ENCODE measurements around the gene SYNDIG1.

SYNDIG1 gene

DNA sequence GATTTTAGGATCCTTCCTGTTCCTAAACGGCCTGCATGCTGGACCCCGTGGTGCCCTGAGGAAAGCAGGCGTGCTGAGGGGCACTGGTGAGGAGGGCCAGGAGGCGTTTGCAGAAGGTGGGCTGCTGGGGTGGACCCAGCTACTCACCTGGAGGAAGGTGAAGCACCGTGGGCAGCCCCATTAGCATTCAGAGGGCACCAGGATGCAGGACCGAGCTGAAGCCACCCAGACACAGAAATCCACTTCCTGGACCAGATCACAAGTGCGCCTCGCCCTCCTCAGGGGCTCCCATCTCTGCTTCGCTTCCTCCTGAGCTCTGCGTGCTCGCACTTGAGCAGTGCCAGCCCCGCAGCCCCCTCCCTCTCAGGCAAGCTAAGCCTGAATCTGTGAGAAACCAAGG is 187.0 kb downstream of the SYNDIG1 start:
- Histone ChIP-seq H3K4me1 (ENCODE audit: control insufficient read depth, insufficient read depth, low read length) (no peaks in the 10 kb centered on the region), H3K9me3 (ENCODE audit: control insufficient read depth, insufficient read depth, low read length) (no peaks in the 10 kb centered on the region), H3K27me3 (ENCODE audit: control insufficient read depth, insufficient read depth, low read length) (no peaks in the 10 kb centered on the region), H3K36me3 (ENCODE audit: control insufficient read depth, insufficient read depth, low read length) (no peaks in the 10 kb centered on the region), H3K27ac (ENCODE audit: low read depth, low read length) (no peak overlapping the region), H3K4me3 (ENCODE audit: low read depth, low read length) (no peak overlapping the region), H3K9ac (ENCODE audit: low read depth, low read length) (no peak overlapping the region)

DNA sequence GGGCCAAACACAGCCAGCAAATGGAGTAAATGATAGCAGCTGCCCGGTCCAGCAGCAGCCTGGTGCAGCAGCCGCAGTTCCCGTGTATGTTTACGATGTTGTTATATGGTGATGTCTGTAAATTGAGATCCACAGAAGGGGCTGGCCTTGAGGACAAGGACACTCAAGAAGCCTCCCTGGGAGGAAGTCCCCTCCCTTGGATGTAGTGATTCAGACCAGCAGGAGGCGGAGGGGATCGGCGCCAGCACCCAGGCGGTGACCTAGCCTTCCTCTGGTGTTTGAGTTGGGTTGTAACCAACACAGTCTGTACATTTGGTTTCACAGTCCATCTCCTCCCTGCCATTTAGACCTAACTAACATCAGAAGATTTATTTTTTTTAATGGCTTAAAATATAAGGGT is 187.8 kb downstream of the SYNDIG1 start:
- H3K27ac ChIP-seq (ENCODE audit: low read depth, low read length) = no peak overlapping the region
- no peak overlapping the region for H3K9ac ChIP-seq (ENCODE audit: low read depth, low read length)
- no peaks in the 10 kb centered on the region for H3K4me1 ChIP-seq (ENCODE audit: control insufficient read depth, insufficient read depth, low read length)
- no peaks in the 10 kb centered on the region for H3K36me3 ChIP-seq (ENCODE audit: control insufficient read depth, insufficient read depth, low read length)
- no peak overlapping the region for H3K4me3 ChIP-seq (ENCODE audit: low read depth, low read length)
- no peaks in the 10 kb centered on the region for H3K9me3 ChIP-seq (ENCODE audit: control insufficient read depth, insufficient read depth, low read length)
- no peaks in the 10 kb centered on the region for H3K27me3 ChIP-seq (ENCODE audit: control insufficient read depth, insufficient read depth, low read length)

DNA sequence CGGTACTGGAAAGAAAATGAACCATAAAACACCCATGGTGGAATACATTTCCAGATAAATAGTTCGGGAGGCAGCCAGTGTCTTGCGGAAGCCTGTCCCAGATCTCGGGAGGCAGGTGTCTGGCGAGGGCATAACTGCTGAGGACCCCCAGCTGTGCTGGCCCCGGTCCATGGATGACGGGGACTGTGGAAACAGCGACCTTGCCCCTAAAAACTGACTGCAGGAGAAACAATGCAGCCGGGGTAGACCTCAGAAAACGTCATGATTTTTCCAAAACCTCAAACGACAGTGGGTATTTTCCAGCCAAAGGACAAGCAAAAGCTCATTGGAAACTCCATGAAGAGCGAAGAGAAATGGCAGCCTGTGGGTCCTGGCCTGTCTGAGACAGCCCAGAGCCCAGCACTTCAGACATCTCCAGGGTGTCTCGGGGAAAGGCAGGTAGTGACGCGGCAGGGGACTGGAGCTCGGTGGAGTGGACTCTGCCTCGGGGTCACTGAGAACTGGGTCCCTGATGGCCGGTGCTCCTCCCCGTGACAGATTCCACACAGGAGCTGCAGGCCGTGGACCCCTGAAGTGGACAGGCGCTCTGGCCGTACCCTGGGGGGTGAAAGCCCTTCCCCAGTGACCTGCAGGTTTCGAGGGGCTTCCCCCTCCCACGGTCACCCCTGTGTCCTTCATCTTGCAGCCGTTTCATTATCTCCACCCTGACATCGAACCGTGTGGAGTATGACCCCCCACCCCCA is 188.6 kb downstream of the SYNDIG1 start:
- H3K4me3 ChIP-seq (ENCODE audit: low read depth, low read length) = no peak overlapping the region
- no peaks in the 10 kb centered on the region for H3K36me3 ChIP-seq (ENCODE audit: control insufficient read depth, insufficient read depth, low read length)
- no peaks in the 10 kb centered on the region for H3K9me3 ChIP-seq (ENCODE audit: control insufficient read depth, insufficient read depth, low read length)
- H3K27me3 ChIP-seq (ENCODE audit: control insufficient read depth, insufficient read depth, low read length) = no peaks in the 10 kb centered on the region
- H3K4me1 ChIP-seq (ENCODE audit: control insufficient read depth, insufficient read depth, low read length) = no peaks in the 10 kb centered on the region
- no peak overlapping the region for H3K9ac ChIP-seq (ENCODE audit: low read depth, low read length)
- H3K27ac ChIP-seq (ENCODE audit: low read depth, low read length) = no peak overlapping the region

DNA sequence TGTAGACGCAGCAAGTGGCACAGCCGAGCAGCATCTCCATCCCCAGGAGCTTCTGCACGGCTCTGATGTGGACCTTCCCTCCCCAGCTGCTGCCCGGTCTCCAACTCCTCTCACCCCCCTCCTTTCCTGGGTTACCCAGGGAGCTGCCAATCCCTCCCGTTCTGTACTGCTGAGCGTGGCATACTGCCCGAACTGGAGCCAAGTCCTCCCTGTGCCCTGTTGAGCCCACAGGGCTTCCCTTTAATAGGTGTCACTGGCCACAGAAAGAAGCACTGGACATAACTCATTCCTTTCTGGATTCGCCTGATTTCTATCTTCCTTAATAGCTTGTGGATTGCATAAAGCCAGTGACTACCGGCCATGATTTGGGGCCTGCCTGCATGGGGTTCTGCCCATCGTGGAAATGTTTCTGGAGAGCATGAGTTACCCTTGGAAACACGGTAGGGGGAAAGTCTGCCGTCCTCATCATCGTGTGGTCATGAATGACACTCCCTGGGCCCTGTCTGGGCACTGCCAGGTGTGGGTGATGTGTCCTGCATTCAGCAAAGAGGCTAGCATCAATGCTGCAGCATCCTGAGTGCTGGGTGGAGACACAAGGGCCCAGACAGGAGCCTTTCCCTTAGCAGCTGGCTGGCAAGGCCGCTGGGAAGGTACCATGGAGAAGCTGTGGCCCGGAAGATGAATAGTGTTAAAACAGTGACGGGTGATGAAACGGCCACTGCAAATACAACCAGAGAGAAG is 189.7 kb downstream of the SYNDIG1 start:
- Histone ChIP-seq H3K27me3 (ENCODE audit: control insufficient read depth, insufficient read depth, low read length) (no peaks in the 10 kb centered on the region), H3K27ac (ENCODE audit: low read depth, low read length) (no peak overlapping the region), H3K9ac (ENCODE audit: low read depth, low read length) (no peak overlapping the region), H3K4me1 (ENCODE audit: control insufficient read depth, insufficient read depth, low read length) (no peaks in the 10 kb centered on the region), H3K4me3 (ENCODE audit: low read depth, low read length) (no peak overlapping the region), H3K9me3 (ENCODE audit: control insufficient read depth, insufficient read depth, low read length) (no peaks in the 10 kb centered on the region), H3K36me3 (ENCODE audit: control insufficient read depth, insufficient read depth, low read length) (no peaks in the 10 kb centered on the region)

DNA sequence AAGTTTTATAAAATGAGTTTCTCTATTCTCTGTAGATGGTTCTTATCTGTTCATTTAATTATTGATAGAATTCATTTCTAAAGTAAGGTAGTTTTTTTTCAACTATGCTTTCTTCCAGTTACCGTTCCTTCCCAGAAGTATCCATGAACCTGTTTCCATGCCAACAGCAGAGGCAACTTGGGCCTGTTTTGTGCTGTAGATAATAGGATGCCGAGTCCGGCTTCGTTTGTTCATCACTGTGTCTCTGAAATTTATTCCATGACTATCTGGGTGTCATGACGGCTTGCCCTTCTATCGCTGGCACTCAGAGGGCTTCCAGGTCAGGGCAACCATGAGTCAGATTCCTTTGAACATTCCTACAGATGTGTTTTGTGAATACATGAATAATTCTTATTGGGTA is 190.4 kb downstream of the SYNDIG1 start:
- Histone ChIP-seq H3K4me1 (ENCODE audit: control insufficient read depth, insufficient read depth, low read length) (no peaks in the 10 kb centered on the region), H3K27me3 (ENCODE audit: control insufficient read depth, insufficient read depth, low read length) (no peaks in the 10 kb centered on the region), H3K9ac (ENCODE audit: low read depth, low read length) (no peak overlapping the region), H3K27ac (ENCODE audit: low read depth, low read length) (no peak overlapping the region), H3K36me3 (ENCODE audit: control insufficient read depth, insufficient read depth, low read length) (no peaks in the 10 kb centered on the region), H3K9me3 (ENCODE audit: control insufficient read depth, insufficient read depth, low read length) (no peaks in the 10 kb centered on the region), H3K4me3 (ENCODE audit: low read depth, low read length) (no peak overlapping the region)

DNA sequence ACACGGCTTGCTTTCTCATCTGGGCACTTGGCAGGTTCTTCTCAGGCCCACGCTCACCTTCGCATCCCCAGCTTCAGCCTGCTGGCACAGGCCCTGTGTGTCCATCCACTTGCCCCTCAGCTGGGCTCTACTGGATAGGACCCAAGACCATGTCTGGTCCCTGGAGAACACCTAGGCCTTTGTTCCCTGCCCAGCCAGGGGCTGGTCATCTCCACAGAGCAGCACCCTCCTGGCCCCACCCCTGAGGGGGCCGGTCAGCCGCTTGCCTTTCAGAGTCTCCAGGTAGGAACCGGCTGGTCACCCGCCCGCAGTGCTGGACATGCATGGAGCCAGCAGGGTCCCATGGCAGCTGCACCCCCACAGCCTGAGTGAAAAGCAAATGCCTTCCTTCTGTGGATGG is 191.2 kb downstream of the SYNDIG1 start:
- no peak overlapping the region for H3K4me3 ChIP-seq (ENCODE audit: low read depth, low read length)

DNA sequence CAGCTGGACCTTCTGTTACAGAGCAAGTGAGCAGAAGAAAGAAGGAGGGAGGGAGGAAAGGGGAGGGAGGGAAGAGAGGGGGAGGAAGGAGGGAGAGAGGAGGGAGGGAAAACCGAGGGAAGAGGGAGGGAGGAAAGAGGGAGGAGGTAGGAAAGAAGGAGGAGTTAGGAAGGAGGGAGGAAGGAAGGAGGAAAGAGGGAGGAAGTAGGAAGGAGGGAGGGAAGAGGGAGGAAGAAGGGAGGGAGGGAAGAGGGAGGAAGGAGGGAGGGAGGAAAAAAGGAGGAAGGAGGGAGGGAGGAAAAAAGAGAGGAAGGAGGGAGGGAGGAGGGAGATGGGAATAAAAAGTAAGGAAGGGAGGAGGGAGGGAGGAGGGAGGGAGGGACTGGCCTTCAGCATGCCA is 191.8 kb downstream of the SYNDIG1 start:
- Histone ChIP-seq H3K4me1 (ENCODE audit: control insufficient read depth, insufficient read depth, low read length) (no peaks in the 10 kb centered on the region), H3K27ac (ENCODE audit: low read depth, low read length) (no peak overlapping the region), H3K4me3 (ENCODE audit: low read depth, low read length) (no peak overlapping the region), H3K36me3 (ENCODE audit: control insufficient read depth, insufficient read depth, low read length) (no peaks in the 10 kb centered on the region), H3K9ac (ENCODE audit: low read depth, low read length) (no peak overlapping the region), H3K27me3 (ENCODE audit: control insufficient read depth, insufficient read depth, low read length) (no peaks in the 10 kb centered on the region), H3K9me3 (ENCODE audit: control insufficient read depth, insufficient read depth, low read length) (no peaks in the 10 kb centered on the region)

More for the DNA sequence above, 191.2 kb downstream of the SYNDIG1 start:
- Histone ChIP-seq H3K27me3 (ENCODE audit: control insufficient read depth, insufficient read depth, low read length) (no peaks in the 10 kb centered on the region), H3K36me3 (ENCODE audit: control insufficient read depth, insufficient read depth, low read length) (no peaks in the 10 kb centered on the region), H3K9ac (ENCODE audit: low read depth, low read length) (no peak overlapping the region), H3K4me1 (ENCODE audit: control insufficient read depth, insufficient read depth, low read length) (no peaks in the 10 kb centered on the region), H3K27ac (ENCODE audit: low read depth, low read length) (no peak overlapping the region), H3K9me3 (ENCODE audit: control insufficient read depth, insufficient read depth, low read length) (no peaks in the 10 kb centered on the region)

DNA sequence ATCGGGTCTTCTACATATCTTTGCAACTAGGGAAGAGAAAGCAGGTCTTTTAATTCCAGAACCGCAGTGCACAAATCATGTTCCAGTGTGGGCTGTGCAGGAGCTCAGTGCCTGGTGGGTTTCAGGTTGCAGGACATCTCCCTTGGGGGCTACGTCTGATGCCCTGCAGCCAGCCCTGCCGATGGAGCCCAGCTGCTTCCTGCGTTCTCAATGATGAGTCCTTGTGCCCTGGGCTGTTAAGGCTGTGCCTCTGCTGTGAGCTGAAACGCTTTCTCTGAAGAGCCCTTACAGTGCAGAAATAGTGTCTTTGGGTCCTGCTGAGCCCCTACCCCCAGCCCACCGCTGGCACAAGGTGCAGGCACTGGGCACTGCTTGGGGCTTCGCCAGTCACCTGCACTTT is 192.9 kb downstream of the SYNDIG1 start:
- H3K36me3 ChIP-seq (ENCODE audit: control insufficient read depth, insufficient read depth, low read length) = no peaks in the 10 kb centered on the region
- H3K9me3 ChIP-seq (ENCODE audit: control insufficient read depth, insufficient read depth, low read length) = no peaks in the 10 kb centered on the region
- H3K9ac ChIP-seq (ENCODE audit: low read depth, low read length) = no peak overlapping the region
- no peaks in the 10 kb centered on the region for H3K27me3 ChIP-seq (ENCODE audit: control insufficient read depth, insufficient read depth, low read length)
- H3K27ac ChIP-seq (ENCODE audit: low read depth, low read length) = no peak overlapping the region
- no peaks in the 10 kb centered on the region for H3K4me1 ChIP-seq (ENCODE audit: control insufficient read depth, insufficient read depth, low read length)
- H3K4me3 ChIP-seq (ENCODE audit: low read depth, low read length) = no peak overlapping the region

DNA sequence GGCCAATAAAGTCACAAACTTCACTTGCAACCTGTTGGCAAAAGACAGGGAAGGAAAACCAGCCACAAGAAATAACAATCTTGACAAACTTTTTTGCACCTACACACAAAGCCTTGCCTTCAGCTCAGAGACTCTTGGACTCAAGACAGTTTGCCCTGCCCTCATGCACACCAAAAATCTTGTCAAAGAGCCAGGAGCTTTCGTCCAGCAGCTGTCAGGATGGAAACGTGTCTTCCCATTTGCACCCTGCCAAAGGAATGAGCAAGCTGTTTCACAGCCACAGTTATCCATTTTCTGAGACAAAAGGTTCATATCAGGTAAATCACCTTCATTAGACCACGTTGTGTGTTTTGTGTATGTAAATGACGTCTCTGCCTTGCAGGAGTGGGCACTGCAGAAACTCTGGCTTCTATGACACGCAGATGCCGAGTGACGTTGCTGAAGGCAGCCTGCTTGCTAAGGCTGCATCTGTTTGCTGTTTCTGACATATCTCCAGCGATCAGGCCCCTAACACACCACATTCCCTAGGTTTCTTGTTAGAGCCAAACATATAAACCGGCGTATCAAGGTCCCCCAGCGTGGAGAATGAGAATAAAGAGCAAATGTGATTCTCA is 193.4 kb downstream of the SYNDIG1 start:
- Histone ChIP-seq H3K36me3 (ENCODE audit: control insufficient read depth, insufficient read depth, low read length) (no peaks in the 10 kb centered on the region), H3K9me3 (ENCODE audit: control insufficient read depth, insufficient read depth, low read length) (no peaks in the 10 kb centered on the region), H3K27ac (ENCODE audit: low read depth, low read length) (no peak overlapping the region), H3K4me3 (ENCODE audit: low read depth, low read length) (no peak overlapping the region), H3K27me3 (ENCODE audit: control insufficient read depth, insufficient read depth, low read length) (no peaks in the 10 kb centered on the region), H3K4me1 (ENCODE audit: control insufficient read depth, insufficient read depth, low read length) (no peaks in the 10 kb centered on the region), H3K9ac (ENCODE audit: low read depth, low read length) (no peak overlapping the region)

DNA sequence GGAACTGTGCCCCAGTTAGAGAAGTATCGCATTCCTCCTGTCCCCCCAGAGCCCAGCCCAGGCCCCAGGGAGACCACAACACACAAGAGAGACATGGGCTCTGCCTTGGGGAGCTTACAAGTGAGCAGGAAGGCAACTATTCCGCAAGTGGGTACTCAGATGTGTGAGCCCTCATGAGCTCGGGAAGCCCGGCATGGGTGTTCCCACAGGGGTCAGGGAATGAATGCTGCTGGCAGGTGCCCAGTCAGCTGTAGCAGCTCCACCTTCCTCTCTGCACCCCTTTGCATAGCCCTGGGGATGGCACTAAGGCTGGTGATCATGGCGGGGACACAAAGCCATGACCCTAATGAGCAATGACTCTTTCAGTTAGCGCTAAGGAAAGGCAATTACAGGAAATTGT is 194.1 kb downstream of the SYNDIG1 start:
- no peak overlapping the region for H3K4me3 ChIP-seq (ENCODE audit: low read depth, low read length)
- H3K27me3 ChIP-seq (ENCODE audit: control insufficient read depth, insufficient read depth, low read length) = no peaks in the 10 kb centered on the region
- H3K4me1 ChIP-seq (ENCODE audit: control insufficient read depth, insufficient read depth, low read length) = no peaks in the 10 kb centered on the region
- H3K27ac ChIP-seq (ENCODE audit: low read depth, low read length) = no peak overlapping the region
- H3K9me3 ChIP-seq (ENCODE audit: control insufficient read depth, insufficient read depth, low read length) = no peaks in the 10 kb centered on the region
- no peak overlapping the region for H3K9ac ChIP-seq (ENCODE audit: low read depth, low read length)
- H3K36me3 ChIP-seq (ENCODE audit: control insufficient read depth, insufficient read depth, low read length) = no peaks in the 10 kb centered on the region
